ENCODE measurements around the gene COPS6.

COPS6 gene

DNA sequence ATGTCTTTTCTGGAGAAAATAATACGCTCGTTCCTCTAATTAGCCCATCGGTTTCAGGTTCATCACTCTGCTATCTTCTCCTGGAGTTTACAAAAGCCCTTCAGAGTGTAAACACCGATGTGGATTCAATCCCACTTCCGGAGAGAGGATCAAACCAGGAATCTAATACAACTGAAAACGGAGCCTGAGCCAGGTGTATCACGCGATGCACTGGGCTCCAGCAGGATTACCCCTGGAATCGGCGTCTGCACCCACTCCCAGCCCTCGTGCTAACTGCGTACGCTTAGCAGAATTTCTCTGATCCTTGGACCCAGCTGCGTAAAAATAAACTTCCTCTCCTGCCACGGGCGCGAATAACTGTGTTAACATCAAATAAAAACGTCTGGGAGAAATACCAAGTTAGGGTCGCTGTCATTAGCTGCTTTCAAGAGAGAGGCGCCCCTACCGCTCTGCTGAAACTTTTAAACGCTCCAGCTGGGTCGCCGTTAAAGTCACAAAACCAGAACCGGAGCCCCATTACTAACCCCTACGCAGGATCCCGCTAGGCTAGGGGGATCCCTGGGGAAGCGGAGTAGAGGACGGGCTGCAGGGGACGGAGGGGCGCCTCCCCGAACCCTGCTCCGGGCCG, 7.7 kb upstream of the COPS6 start:
- DNase-seq (ENCODE audit: low spot score): no peak

DNA sequence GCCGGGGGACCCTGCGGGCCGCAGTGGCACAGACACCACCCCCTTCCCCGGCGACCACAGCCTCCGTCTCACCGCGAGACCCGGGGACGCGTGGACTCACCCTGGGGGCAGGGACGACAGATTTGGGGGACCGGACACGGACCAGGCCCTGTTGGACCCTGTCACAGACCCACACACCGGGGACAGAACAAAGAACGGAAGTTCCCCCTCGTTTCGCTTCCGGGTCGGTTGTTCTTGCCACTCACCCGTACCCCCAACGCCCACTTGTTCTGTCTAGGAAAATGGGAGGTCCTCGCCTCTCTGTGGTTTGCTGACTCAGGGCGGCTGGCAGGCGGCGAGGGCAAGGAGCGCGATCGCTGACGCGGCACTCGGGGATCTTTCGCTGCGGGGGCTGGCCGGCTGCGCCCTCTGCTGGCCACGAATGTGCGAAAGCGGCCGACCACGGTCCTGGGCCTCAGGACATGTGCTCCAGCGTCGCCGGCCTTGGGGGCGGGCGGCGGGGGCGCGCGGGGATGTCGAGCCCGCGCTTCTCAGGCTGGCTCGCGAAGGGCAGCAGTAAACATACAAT, 7.2 kb upstream of the COPS6 start, which contains the start of gene ZNF3:
TSS of gene ZNF3 (minus strand) at position 189 of the 568 bp plus-strand sequence. CDS start 4,366 bp downstream, outside the sequence.
- DNase-seq (ENCODE audit: low spot score): peak; percentile 97

DNA sequence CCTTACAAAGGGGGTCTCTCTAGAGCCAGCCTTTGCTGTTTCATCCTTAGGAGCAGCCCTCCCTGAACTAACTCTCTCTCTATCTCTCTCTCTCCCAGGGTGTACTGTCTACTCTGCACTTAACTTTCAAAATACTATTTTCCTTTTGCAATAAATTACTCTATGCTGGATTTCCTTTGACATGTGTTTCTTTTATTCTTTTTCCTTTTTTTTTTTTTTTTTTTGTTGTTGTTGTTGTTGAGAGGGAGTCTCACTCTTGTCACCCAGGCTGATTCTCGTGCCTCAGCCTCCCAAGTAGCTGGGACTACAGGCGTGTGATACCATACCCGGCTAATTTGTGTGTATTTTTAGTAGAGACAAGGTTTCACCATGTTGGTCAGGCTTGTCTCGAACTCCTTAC, 5.8 kb upstream of the COPS6 start:
- DNase-seq (ENCODE audit: low spot score): no peak

DNA sequence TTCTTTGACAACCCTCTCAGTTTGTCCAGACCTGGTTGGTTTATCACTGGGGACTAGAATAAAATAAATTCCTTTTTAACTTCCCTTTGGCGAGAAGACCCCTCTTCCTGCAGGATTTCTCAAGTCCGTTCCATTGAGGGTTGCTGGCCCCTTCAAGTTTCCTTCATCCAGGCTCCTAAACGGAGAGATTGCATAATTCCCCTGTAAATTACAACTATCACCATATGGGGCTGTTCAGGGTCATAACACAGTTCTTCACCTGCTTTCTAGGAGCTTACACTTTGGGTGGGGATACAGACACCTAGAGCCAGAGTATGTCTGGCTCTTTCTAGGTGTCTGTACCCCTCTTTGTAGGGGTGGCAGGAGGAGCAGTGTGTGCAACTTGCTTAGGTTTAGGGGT, 3.3 kb upstream of the COPS6 start:
- DNase-seq (ENCODE audit: low spot score): no peak

DNA sequence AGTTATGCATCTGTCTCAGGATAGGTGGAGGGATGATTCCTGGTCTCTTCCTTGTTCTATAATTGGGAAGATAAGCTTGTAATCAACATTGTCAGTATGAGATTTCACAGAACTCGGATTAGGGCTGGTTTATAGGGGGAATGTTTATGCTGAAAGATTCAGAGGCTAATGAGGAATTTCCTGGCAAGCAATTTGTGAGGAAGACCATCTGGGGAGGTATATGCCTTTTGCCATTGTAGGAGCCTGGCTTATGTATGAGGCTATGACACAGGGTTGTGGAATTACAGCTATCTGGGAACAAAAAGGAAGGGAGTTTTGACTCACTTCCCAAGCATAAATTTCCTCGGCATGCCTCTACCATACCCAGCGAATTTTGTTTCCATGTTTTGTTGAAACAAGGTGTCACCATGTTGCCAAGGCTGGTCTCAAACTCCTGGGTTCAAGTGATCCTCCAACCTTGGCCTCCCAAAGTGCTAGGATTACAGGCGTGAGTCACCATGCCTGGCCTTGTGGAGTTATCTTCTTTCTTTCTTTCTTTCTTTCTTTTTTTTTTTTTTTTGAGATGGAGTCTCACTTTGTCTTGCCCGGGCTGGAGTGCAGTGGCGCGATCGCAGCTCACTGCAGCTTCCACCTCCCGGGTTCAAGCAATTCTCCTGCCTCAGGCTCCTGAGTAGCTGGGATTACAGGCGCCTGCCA, 1.6 kb upstream of the COPS6 start:
- DNase-seq (ENCODE audit: low spot score): peak; percentile 85

DNA sequence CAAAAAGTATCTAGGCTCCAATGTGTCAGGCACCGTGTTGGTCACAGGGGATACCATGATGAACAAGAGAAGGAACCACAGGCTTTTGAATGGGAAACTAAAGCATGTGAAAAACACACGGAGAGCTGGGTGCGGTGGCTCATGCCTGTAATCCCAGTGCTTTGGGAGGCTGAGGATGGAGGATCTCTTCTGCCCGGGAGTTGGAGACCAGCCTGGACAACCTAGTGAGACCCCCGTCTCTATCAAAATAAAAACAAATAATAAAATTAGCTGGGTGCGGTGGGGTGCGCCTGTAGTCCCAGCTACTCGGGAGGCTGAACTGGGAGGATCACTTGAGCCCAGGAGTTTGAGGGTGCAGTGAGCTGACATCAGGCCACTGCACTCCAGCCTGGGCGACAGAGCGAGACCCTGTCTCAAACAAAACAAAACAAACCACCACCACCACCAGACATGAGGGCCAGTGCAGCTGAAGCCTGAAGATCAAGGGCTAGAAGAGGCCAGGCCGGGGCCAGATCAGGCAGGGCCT, 611 bp upstream of the COPS6 start:
- no peak for DNase-seq (ENCODE audit: low spot score)

DNA sequence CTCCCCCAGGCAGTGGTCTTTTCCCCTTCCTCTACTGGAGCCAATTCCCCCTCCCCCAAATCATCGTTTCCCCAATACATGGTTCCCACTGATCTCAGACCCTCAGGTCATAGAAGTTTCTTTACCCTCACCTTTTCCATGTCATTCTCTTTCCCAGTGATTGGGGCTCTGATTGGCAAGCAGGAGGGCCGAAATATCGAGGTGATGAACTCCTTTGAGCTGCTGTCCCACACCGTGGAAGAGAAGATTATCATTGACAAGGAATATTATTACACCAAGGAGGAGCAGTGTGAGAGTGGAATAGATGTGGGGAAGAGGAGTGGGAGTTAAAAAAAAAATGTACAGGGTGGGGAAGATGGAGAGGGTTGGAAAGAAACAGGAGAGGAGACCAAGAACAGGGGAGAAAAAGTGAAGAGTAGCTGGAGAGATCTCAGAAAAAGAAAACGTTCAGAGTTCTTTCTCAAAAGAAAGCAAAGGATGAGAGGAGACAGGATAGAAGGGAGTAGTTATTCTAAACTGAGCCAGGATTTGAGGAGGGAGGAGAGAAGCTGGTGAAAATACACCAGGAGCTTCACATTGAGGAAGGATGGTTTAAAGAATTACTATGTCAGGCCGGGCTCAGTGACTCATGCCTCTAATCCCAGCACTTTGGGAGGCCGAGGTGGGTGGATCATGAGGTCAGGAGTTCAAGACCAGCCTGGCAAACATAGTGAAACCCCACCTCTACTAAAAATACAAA, 858 bp downstream of the COPS6 start:
- DNase-seq (ENCODE audit: low spot score): no peak

DNA sequence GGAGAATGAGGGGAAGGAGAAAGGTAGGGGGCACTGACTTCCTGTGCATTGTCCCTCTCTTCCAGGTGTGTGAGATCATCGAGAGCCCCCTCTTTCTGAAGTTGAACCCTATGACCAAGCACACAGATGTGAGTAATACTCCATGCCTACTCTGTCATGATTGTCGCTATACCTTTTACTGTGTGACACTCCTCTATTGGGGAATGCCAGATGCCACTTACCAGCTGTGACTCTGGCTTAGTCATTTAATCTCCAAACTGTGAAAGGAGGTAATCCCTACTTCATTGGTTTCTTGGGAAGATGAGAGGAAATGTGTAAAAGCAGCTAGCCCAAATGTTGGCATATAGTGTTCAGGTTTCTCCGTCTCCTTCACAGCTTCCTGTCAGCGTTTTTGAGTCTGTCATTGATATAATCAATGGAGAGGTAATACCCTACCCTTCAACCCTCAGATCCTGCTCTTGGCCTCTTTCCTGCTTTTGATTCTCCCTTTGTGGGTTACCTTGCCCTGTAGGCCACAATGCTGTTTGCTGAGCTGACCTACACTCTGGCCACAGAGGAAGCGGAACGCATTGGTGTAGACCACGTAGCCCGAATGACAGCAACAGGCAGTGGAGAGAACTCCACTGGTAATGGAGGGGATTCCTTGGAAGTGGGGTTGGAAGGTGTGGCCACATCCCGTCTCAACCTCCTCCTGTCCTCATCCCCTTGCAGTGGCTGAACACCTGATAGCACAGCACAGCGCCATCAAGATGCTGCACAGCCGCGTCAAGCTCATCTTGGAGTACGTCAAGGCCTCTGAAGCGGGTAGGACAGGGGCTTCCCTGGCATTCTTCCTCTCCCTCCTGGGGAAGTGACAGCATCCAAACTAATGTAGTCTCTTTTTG, 2.0 kb downstream of the COPS6 start:
- DNase-seq (ENCODE audit: low spot score): no peak

DNA sequence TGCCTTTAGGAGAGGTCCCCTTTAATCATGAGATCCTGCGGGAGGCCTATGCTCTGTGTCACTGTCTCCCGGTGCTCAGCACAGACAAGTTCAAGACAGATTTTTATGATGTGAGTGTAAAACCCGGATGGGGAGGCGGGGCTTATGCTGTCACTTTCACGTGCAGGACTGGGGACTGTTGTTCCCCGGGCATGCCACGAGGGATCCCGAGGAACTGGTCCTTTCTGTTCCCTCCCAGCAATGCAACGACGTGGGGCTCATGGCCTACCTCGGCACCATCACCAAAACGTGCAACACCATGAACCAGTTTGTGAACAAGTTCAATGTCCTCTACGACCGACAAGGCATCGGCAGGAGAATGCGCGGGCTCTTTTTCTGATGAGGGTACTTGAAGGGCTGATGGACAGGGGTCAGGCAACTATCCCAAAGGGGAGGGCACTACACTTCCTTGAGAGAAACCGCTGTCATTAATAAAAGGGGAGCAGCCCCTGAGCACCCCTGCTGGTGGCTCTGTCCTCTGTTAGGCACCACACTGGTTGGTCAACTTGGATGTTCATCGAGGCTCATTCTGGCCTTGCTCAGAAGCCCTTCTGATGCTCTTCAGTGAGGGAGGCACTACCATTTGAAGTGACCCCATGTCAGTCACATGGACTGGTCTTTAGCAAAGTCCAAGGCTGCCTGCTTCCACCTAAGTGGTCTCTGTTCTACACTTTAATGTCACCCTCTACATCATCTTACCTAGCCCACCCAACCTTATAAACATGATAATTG, 2.8 kb downstream of the COPS6 start:
- DNase-seq (ENCODE audit: low spot score): no peak

DNA sequence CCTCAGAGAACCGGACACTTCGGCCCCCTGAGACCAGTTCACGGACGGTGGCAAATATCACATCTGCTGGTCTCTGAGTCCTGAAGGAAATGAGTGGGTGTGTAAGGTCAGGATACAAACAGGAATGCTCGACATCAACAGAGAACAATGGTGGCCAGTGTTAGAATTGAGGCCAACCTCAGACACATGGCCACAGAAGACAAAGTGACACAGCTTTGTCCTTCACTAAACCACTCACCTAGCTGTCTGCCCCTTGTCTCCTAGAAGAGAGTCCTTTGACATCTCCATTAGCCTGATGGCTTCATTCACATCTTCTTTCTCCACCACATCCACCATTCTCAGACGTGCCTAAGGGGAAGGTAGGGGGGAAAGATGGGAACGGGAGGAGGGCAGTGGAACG, 4.3 kb downstream of the COPS6 start:
- no peak for DNase-seq (ENCODE audit: low spot score)

DNA sequence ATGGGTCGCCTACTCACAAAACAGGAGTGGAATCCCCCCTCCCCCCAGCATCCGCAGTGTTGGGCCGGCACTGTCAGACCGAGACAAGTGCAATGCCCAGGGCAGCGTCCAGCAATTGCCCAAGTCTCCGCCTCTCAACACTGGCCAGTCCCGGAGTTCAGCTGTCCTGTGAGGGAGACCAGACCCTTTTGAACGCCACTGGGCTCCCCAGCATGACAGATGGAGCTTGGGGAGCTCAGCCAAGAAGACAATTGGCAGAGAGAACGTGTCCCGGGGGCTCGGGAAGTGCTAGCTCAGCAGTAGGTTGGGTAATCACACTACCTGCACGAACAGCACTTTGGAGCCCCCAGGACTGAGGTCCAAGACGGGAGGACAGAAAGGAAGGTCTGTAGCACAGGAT, 4.7 kb downstream of the COPS6 start:
- DNase-seq (ENCODE audit: low spot score): no peak

DNA sequence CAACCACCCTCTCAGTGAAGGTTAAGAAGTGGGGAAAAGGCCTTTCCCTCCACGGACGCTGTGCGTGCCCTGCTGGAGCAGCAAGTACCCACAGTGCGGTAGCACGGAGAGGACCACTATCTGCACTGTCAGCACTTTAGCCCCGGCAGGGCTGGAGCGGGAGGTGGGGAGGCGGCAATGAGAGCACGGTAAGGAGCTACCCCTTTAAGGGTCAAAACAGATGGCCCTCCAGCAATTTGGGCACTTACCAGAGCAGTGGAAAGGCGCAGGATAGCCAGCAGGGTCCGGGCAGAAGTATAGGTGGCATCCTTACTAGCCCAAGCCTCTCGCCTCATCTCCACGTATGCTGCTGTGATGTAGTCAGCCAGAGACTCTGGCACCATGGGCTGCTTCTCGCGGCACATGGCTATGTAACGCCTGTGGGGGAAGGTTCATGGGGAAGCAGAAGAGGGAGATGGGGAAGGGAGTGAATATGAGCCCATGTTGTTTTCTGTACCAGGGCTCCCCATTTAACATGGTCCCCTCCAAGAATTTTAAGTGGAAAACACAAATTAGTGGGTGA, 5.2 kb downstream of the COPS6 start:
- DNase-seq (ENCODE audit: low spot score): no peak

DNA sequence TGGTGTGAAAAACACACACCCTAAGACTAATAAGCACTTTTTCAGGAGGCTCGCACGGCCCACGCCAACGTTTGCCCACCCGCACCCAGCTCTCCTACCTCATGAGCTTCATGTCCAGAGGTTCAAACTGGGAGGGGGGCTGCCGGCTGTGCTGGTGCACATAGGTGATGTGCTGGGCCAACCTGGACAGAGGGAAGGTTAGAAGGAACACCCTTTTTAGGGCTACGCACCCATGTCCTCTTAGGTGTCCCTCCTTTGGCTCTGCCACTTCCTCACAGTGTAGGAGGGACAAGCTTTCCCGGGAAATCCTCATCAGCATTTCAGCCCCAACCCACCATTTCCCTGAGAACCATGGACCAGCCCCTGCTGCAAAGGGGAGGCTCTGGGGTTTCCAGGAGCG, 6.5 kb downstream of the COPS6 start:
- no peak for DNase-seq (ENCODE audit: low spot score)

DNA sequence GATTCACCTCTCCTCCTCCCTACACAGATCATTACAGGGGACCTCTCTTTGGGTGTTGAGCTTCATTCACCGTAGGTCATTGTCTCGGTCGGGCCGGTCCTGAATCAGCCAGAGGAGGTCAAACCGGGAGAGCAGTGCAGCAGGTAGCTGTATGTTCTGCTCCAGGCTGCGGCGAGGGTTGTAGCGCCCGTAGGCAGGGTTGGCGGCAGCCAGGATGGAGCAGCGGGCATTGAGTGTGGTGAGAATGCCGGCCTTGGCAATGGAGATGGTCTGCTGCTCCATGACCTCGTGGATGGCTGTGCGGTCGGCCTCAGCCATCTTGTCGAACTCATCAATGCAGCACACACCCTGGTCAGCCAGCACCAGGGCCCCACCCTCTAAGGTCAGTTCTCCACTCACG, 6.9 kb downstream of the COPS6 start:
- DNase-seq (ENCODE audit: low spot score): no peak

DNA sequence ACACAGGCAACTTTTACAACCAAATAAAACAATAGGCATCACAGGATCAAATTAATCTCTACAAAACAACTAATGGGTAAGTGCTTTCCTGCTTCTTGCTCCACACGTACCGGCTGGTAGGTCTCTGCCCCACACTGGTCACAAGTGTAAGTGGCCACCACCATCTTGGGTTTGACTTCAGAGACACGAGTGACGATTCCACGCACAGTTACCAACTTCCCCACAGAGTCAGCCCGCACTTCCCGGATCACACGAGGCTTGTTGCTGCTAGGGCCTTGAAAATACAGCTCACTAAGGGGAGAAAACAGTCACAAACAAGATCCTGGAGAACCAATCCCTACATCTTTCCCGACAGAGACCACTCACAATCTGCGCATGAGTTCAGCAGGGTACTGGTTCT, 10.1 kb downstream of the COPS6 start:
- DNase-seq (ENCODE audit: low spot score): no peak

DNA sequence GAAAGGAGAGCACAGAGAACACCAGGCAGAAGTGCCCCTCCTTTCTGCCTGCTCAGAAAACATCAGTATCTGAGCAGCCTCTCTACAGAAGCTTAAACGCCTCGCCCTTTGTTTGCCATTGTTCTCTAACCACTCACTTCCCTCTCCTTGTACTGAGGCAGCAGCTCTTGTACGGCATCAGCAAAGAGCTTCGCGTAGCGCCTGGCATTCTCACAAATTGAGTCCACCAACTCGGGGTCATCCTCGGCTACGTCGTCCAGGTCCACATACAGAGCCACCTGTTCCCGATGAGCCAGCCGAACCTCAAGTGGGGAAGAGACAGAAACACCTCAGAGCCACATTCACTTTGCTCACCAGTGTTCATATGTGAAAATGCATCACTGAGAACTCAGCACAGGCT, 10.7 kb downstream of the COPS6 start:
- DNase-seq (ENCODE audit: low spot score): no peak

DNA sequence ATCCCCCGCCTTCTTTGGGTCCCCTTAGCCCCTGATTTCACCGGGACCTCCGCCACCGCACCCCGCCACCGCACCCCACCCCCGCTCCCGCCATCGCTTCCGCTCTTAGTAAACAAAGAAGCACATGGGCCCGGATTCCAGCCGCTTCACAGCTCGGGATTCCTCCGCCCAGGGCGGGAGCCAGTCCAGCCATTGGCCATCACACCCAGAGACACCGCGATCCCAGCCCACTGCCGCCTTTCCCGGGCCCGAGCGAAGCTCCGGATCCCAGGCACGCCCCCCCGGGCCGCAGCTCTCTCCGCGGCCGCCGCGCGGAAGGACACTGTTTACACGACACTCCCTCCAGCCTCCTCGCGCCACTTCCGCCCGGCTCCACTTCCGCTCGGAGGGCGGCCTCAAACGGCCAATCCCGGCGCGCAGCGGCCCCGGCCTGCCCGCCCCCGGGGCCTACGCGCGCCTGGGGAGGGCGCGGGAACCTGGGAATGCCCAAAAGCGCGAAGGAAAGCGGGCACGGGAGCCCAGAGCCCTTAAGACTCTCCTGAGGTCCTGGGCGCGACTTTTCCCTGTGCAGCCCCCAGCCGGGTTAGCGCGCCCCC, 11.7 kb downstream of the COPS6 start:
- peak; percentile 95 for DNase-seq (ENCODE audit: low spot score)

DNA sequence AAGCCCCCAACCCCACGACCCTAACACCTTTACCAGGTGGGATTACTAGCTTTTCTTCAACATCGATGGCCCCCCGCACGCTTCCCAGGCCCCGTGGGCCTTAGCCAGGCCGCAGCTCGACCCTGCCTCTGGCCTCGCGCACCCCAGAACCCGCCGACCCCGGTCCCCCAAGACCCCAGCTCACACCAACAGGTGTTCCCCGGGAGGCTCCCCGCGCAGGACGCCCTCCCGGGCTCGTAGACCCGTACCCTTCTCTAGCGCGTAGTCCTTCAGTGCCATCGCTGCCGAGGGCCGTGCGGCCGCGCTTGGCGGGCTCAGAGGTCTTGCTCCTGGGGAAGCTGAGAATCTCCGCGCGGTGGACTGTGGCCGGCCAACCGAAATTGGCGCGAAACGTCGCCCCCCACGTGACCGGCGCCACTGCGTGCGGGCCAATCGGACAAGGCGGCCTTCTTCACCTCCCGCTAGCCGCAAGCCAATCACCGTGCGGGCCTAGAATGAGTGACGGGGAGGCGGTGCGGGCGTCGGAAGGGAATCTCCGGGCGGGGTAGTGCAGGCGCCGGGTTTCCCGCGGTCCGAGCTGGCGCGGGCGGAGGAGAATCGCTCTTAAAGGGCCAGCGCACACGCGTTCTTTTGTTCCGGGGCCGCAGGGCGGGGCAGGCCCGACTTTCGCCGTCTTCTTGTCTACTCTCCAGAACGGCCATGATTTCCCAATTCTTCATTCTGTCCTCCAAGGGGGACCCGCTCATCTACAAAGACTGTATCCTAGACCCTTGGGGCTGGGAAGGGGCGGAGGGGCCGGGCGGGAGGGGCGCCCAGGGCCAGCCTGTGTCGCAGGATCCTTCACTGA, 12.5 kb downstream of the COPS6 start, which contains the start of the genes AP4M1 and MCM7:
TSS of gene AP4M1 (plus strand) at position 628 of the 847 bp plus-strand sequence. CDS start at position 700, 72 bp downstream.
TSS of gene MCM7 (minus strand) at position 382 of the 847 bp plus-strand sequence. CDS start at position 279, 103 bp downstream.
- peak; percentile 98 for DNase-seq (ENCODE audit: low spot score)
